Measurements from ENCODE around the gene PPP2R2B. TPM values are rescaled to one million over a fixed set of nuclear protein-coding genes. Genes with fewer than 3 reads are reported as not detected.

The PPP2R2B gene
- total RNA-seq, 1 donor from 2014 or later, result 0.35 TPM

- no peaks in the 10 kb centered on the region for H3K36me3 Mint-ChIP-seq (ENCODE audit: low read depth)
- no peaks in the 10 kb centered on the region for H3K4me1 Mint-ChIP-seq (ENCODE audit: low read depth)
- TF ChIP-seq CTCF (IDR thresholded peaks at IDR 0.05), result no peak
- no peak overlapping the region for H3K27ac Mint-ChIP-seq (ENCODE audit: unreplicated experiment)
- peaks cover 3% of the 10 kb centered on the region for H3K27me3 Mint-ChIP-seq (ENCODE audit: low read depth)
- H3K9me3 Mint-ChIP-seq (ENCODE audit: low read depth), result peaks cover 9% of the 10 kb centered on the region
- DNase-seq (ENCODE audit: low spot score), result no peak
- no peak overlapping the region for H3K4me3 Mint-ChIP-seq (ENCODE audit: unreplicated experiment)
These were observed 99.8 kb downstream of the PPP2R2B start for GRCh38 chr5:146778795-146779194.

GRCh38 chr5:146778261-146778660, 100.3 kb downstream of the PPP2R2B start:
- peaks cover 3% of the 10 kb centered on the region for H3K27me3 Mint-ChIP-seq (ENCODE audit: low read depth)
- no peak overlapping the region for H3K4me3 Mint-ChIP-seq (ENCODE audit: unreplicated experiment)
- no peak for DNase-seq (ENCODE audit: low spot score)
- no peak overlapping the region for H3K27ac Mint-ChIP-seq (ENCODE audit: unreplicated experiment)
- H3K4me1 Mint-ChIP-seq (ENCODE audit: low read depth), result no peaks in the 10 kb centered on the region
- H3K36me3 Mint-ChIP-seq (ENCODE audit: low read depth), result no peaks in the 10 kb centered on the region
- peaks cover 9% of the 10 kb centered on the region for H3K9me3 Mint-ChIP-seq (ENCODE audit: low read depth)
- TF ChIP-seq CTCF (IDR thresholded peaks at IDR 0.05), result no peak

- no peak for TF ChIP-seq CTCF (IDR thresholded peaks at IDR 0.05)
- H3K4me1 Mint-ChIP-seq (ENCODE audit: low read depth), result no peaks in the 10 kb centered on the region
- H3K9me3 Mint-ChIP-seq (ENCODE audit: low read depth), result peaks cover 9% of the 10 kb centered on the region
- H3K4me3 Mint-ChIP-seq (ENCODE audit: unreplicated experiment), result no peak overlapping the region
- no peaks in the 10 kb centered on the region for H3K36me3 Mint-ChIP-seq (ENCODE audit: low read depth)
- peaks cover 2% of the 10 kb centered on the region for H3K27me3 Mint-ChIP-seq (ENCODE audit: low read depth)
- H3K27ac Mint-ChIP-seq (ENCODE audit: unreplicated experiment), result no peak overlapping the region
- no peak for DNase-seq (ENCODE audit: low spot score)
These were observed 105.6 kb downstream of the PPP2R2B start for GRCh38 chr5:146772881-146773466.

GRCh38 chr5:146770980-146771379, 107.6 kb downstream of the PPP2R2B start:
- Mint-ChIP-seq H3K27ac (ENCODE audit: unreplicated experiment) (no peak overlapping the region), H3K4me1 (ENCODE audit: low read depth) (no peaks in the 10 kb centered on the region), H3K9me3 (ENCODE audit: low read depth) (peaks cover 9% of the 10 kb centered on the region), H3K27me3 (ENCODE audit: low read depth) (peaks cover 2% of the 10 kb centered on the region), H3K4me3 (ENCODE audit: unreplicated experiment) (no peak overlapping the region), H3K36me3 (ENCODE audit: low read depth) (no peaks in the 10 kb centered on the region)
- no peak for TF ChIP-seq CTCF (IDR thresholded peaks at IDR 0.05)
- no peak for DNase-seq (ENCODE audit: low spot score)

- H3K9me3 Mint-ChIP-seq (ENCODE audit: low read depth), result peaks cover 5% of the 10 kb centered on the region
- no peaks in the 10 kb centered on the region for H3K36me3 Mint-ChIP-seq (ENCODE audit: low read depth)
- no peak overlapping the region for H3K4me3 Mint-ChIP-seq (ENCODE audit: unreplicated experiment)
- TF ChIP-seq CTCF (IDR thresholded peaks at IDR 0.05), result no peak
- H3K27me3 Mint-ChIP-seq (ENCODE audit: low read depth), result peaks cover 2% of the 10 kb centered on the region
- H3K4me1 Mint-ChIP-seq (ENCODE audit: low read depth), result no peaks in the 10 kb centered on the region
- no peak overlapping the region for H3K27ac Mint-ChIP-seq (ENCODE audit: unreplicated experiment)
- no peak for DNase-seq (ENCODE audit: low spot score)
These were observed 108.0 kb downstream of the PPP2R2B start for GRCh38 chr5:146770546-146770945.
